AG04449 (cell line): ENCODE results near the gene SCAMP2.
"Not testable (repeated sequence)": the region's sequence is repeated elsewhere in the genome, so short reads cannot be mapped to it uniquely, and the experiment has no call there.

Source experiments
- CTCF ChIA-PET: fragments of 350-600 bp; formaldehyde crosslinking; extraction: SDS; loops from one replicate; lab custom pipeline; 2021; ENCODE audit warnings: antibody characterized with exemption; lab: Yijun Ruan, JAX
- POLR2A ChIA-PET: fragments of 400-600, 350-600 bp; formaldehyde crosslinking; extraction: SDS; loops from one replicate; lab custom pipeline; 2020; ENCODE audit warnings: antibody characterized with exemption, inconsistent platforms; lab: Yijun Ruan, JAX
- DNase-seq: peaks from one replicate; pipeline ENCODE4 v3.0.0-alpha.2; 2010; ENCODE audit warnings: low read depth, low spot score
- H3K4me3 ChIP-seq: 2 replicates; pipeline ENCODE4 v1.5.1; 2011; ENCODE audit warnings: low read depth, mild to moderate bottlenecking, control low read depth, low read length
- CTCF ChIP-seq: IDR thresholded peaks from one replicate; pipeline ENCODE4 v1.5.1; 2011; ENCODE audit warnings: mild to moderate bottlenecking, moderate library complexity, low read length, control low read depth, inconsistent platforms; ENCODE audit not compliant: insufficient read depth; ENCODE audit errors: missing control alignments

Gene SCAMP2

GRCh38 chr15:74873036-74873755, at the start of gene SCAMP2:
TSS of gene SCAMP2 (minus strand) at chr15:74873365. CDS start at chr15:74873255, 110 bp downstream.
- CTCF ChIA-PET: interaction anchor here (0.7 to 3.7 kb wide), 2 partner anchors 15 to 28 kb away, joined by 4 to 21 read pairs; no protein-coding TSS in a partner anchor
- no peak for TF ChIP-seq CTCF
- peak; percentile 63 for DNase-seq
- POLR2A ChIA-PET: no interaction called here
- peak within 1 kb of the TSS; percentile 93 for H3K4me3 ChIP-seq

GRCh38 chr15:74920456-74920855, 47.3 kb upstream of the SCAMP2 start:
- TF ChIP-seq CTCF: no peak
- POLR2A ChIA-PET: interaction anchor here (1.1 kb wide), 1 partner anchor 18 kb away, joined by 4 read pairs; the partner anchor contains the start of gene COX5A
- no peak for DNase-seq
- H3K4me3 ChIP-seq: no peak overlapping the region
- CTCF ChIA-PET: interaction anchor here (0.7 to 1.9 kb wide), 6 partner anchors 12 to 286 kb away, joined by 3 to 8 read pairs (median 4); partner anchors contain the start of gene FAM219B

- ChIA-PET POLR2A (no interaction called here), CTCF (interaction anchor here (0.7 to 2.3 kb wide), 2 partner anchors 16 to 147 kb away, joined by 3 to 18 read pairs; no protein-coding TSS in a partner anchor)
- no peak for TF ChIP-seq CTCF
- no peak for DNase-seq
- no peak overlapping the region for H3K4me3 ChIP-seq
These were observed 44.5 kb upstream of the SCAMP2 start for GRCh38 chr15:74917676-74918075.

GRCh38 chr15:74913799-74914198, 40.6 kb upstream of the SCAMP2 start:
- DNase-seq, H3K4me3 ChIP-seq, POLR2A ChIA-PET: not testable (repeated sequence)
- CTCF ChIA-PET: interaction anchor here (1.4 to 6.1 kb wide), 2 partner anchors 10 to 12 kb away, joined by 3 to 46 read pairs; no protein-coding TSS in a partner anchor

- POLR2A ChIA-PET: no interaction called here
- no peak for TF ChIP-seq CTCF
- DNase-seq: no peak
- H3K4me3 ChIP-seq: no peak overlapping the region
- CTCF ChIA-PET: interaction anchor here (1.4 to 6.1 kb wide), 2 partner anchors 9 to 11 kb away, joined by 3 to 46 read pairs; no protein-coding TSS in a partner anchor
These were observed 39.9 kb upstream of the SCAMP2 start for GRCh38 chr15:74913041-74913440.

GRCh38 chr15:74908635-74909034, 35.5 kb upstream of the SCAMP2 start:
- TF ChIP-seq CTCF: no peak
- POLR2A ChIA-PET: no interaction called here
- H3K4me3 ChIP-seq: no peak overlapping the region
- CTCF ChIA-PET: interaction anchor here (1.4 kb wide), 1 partner anchor 12 kb away, joined by 5 read pairs; no protein-coding TSS in a partner anchor
- DNase-seq: no peak
